Prostate gland (tissue), 2 donors: Measurements from ENCODE around the gene ERCC4.

Source experiments
- CTCF ChIP-seq, 4 experiments: fragments of 200-600 bp in 2 of 4; fragments of 450-650 bp in 2 of 4; sonication (generic) in 2 of 4; IDR thresholded peaks; 1 replicate in 3 of 4; 2 replicates in 1 of 4; pipeline ENCODE4 v1.5.1; 2016 to 2019; ENCODE audit warnings: antibody characterized with exemption in 4 of 4, mild to moderate bottlenecking in 2 of 4, moderate library complexity in 2 of 4
- POLR2A ChIP-seq: fragments of 450-650 bp; IDR thresholded peaks from one replicate; pipeline ENCODE4 v1.6.1; 2016; ENCODE audit warnings: antibody characterized with exemption, mild to moderate bottlenecking
- POLR2AphosphoS5 ChIP-seq: sonication (generic); formaldehyde crosslinking; IDR thresholded peaks from one replicate; pipeline ENCODE4 v1.6.1; 2017; ENCODE audit warnings: antibody characterized with exemption

DNA sequence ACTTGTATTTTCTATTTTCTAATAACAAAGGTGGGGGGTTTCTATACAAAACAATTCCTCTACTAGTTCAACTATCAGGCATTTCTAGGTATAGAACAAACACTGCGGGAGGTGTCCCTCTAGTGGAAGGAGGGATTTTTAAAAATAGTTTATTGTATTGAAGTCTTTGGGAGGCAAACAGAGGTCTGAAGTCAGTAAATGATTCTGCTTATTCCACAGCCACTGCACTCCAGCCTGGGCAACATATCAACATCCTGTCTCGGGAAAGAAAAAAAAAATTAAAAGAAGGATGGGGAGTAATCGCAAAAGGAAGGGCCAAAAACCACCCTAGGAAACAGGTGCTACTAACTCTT is 648 bp upstream of the ERCC4 start:
- TF ChIP-seq CTCF (IDR thresholded peaks at IDR 0.05) (peak in 1 of 4 experiments; percentile 44), POLR2A (no peak), POLR2AphosphoS5 (no peak)
